DOHH2 (cell line): ENCODE measurements around the gene ADAMTS13.

Experiments
- CTCF ChIP-seq: fragments of 200-600 bp; sonication (generic); IDR thresholded peaks from one replicate; pipeline ENCODE4 v1.5.1; 2014; ENCODE audit warnings: antibody characterized with exemption, mild to moderate bottlenecking, low read depth, low read length; ENCODE audit not compliant: poor library complexity, severe bottlenecking
- EZH2phosphoT487 ChIP-seq: fragments of 200-600 bp; sonication (generic); IDR thresholded peaks from 2 replicates; pipeline ENCODE4 v1.6.1; 2017; ENCODE audit warnings: borderline replicate concordance, mild to moderate bottlenecking, antibody characterized with exemption, low read length, moderate library complexity, mixed read lengths

DNA sequence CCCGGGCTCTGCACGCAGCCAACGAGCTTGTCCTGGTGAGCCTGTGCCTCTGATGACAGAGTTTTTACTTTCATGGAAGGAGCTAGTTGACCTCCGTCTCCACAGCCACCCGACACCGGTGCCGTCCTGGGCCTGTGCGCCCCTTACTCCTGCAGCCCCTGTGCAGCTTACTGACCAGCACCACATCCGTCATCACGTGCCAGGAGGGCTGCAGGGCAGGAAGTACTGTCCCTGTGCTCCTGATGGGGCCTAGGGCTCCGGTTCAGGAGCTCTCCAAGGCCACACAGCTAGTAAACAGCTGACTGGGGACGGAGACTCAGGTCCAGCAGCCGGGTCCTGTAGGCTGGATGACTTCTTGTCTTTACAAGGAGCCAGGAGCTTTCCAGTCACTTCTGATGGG, 35.8 kb upstream of the ADAMTS13 start:
- no peak for TF ChIP-seq CTCF
- TF ChIP-seq EZH2phosphoT487, result no peak
